Measurements from ENCODE around the gene ALPG.
"Not testable (repeated sequence)": the region's sequence is repeated elsewhere in the genome, so short reads cannot be mapped to it uniquely, and the experiment has no call there.

ALPG gene

DNA sequence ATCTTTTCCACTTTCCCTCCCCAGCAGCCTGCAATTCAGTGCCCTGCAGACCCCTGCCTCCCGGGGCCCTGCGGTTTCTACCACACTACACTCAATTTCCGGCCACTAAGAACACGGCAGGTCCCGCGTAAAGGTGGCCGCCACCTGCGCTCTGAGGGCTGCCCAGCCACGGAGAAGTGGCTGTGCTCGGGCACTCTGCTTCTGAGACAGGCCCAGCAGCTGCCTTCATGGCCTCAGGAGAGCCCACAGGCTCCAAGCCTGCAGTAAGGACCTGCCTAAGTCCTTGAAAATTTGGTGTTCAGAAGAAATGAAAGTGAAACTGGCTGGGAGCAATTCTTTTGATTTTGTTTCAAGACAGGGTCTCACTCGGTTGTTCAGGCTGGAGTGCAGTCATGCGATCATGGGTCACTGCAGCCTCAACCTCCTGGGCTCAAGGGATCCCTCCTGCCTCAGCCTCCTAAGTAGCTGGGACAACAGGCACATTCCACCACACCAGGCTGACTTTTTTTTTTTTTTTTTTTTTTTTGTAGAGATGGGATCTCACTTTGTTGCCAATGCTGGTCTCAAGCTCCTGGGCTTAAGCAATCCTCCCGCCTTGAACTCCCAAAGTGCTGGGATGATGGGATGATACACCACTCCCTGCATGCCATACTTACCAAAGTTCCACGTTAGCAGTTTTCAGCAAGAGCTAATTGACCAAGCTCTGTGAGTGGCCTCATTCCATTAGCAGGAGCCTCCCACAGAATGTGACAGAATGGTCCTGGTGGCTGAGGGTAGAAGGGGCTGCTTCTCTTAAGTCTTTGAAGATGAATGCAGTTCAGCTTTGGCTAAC, 42.6 kb upstream of the ALPG start:
- TF ChIP-seq, protein P1, sequence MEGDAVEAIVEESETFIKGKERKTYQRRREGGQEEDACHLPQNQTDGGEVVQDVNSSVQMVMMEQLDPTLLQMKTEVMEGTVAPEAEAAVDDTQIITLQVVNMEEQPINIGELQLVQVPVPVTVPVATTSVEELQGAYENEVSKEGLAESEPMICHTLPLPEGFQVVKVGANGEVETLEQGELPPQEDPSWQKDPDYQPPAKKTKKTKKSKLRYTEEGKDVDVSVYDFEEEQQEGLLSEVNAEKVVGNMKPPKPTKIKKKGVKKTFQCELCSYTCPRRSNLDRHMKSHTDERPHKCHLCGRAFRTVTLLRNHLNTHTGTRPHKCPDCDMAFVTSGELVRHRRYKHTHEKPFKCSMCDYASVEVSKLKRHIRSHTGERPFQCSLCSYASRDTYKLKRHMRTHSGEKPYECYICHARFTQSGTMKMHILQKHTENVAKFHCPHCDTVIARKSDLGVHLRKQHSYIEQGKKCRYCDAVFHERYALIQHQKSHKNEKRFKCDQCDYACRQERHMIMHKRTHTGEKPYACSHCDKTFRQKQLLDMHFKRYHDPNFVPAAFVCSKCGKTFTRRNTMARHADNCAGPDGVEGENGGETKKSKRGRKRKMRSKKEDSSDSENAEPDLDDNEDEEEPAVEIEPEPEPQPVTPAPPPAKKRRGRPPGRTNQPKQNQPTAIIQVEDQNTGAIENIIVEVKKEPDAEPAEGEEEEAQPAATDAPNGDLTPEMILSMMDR (IDR thresholded peaks at IDR 0.05; ENCODE audit: insufficient read depth, low read length, poor library complexity, severe bottlenecking) = no peak
- TF ChIP-seq EZH2phosphoT487 (conservative IDR thresholded peaks at IDR 0.05; ENCODE audit: low read length) = no peak
- H3K9me2 ChIP-seq (replicated peaks; ENCODE audit: insufficient read depth, low read length) = no peaks in the 10 kb centered on the region
- H4K20me1 ChIP-seq (ENCODE audit: low read depth, low read length) = no peaks in the 10 kb centered on the region
- no peaks in the 10 kb centered on the region for H3K27me3 ChIP-seq (ENCODE audit: low read length)
- H3K4me3 ChIP-seq (ENCODE audit: insufficient read depth, low read length, poor library complexity, severe bottlenecking) = no peak overlapping the region
- H2AFZ ChIP-seq (ENCODE audit: low read depth, low read length, severe bottlenecking) = no peak overlapping the region
- no peaks in the 10 kb centered on the region for H3K79me2 ChIP-seq (ENCODE audit: insufficient read depth, low read length)
- H3K27ac ChIP-seq (ENCODE audit: low read depth, low read length) = no peak overlapping the region
- no peaks in the 10 kb centered on the region for H3K36me3 ChIP-seq (ENCODE audit: low read length)
- H3K4me2 ChIP-seq (ENCODE audit: low read depth, low read length, poor library complexity, severe bottlenecking) = peak overlapping the region; percentile 31
- H3K9me3 ChIP-seq (ENCODE audit: insufficient read depth, low read length) = no peaks in the 10 kb centered on the region
- H3K9ac ChIP-seq (ENCODE audit: low read length) = no peak overlapping the region
- no peaks in the 10 kb centered on the region for H3F3A ChIP-seq (ENCODE audit: insufficient read depth)

DNA sequence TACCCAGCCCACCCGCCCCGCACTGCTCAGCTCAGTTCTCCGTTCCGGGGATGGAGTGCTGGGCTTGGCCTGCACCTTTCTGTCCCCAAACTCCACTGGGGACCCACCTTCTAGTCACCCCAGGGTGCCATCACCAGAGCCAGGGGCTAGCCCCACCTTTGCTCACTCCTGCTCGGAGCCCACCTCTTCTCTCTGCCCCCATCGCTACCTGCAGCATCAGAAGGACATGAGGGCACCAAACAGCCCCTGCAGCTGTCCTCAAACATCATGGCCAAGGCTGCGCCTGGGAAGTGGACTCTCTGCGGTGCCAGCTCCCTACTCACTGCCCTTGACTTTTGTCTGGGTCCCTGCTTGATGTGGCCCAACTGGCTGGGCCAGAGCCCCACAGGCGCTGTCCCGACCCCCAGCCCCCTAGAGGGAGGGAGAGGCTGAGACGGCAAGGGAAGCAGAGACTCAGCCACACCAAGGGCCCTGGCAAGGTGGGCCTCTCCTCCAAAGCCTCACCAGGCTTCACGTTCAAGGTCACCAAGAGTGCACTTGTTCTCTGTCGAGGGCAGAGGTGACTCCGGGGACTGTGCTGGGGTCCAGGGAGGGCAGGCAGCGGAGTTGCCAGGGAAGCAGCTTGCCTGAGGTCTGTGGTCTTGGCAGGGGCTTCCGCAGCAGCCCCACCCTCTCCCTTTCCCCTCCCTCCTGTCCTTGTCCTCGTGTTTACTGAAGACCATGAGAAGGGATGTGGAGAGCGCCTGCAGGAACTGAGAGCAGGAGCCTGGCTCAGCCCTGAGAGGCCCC, 41.6 kb upstream of the ALPG start:
- not testable (repeated sequence) for H4K20me1 ChIP-seq (ENCODE audit: low read depth, low read length); H3K36me3 ChIP-seq (ENCODE audit: low read length); H3K9ac ChIP-seq (ENCODE audit: low read length); H2AFZ ChIP-seq (ENCODE audit: low read depth, low read length, severe bottlenecking); H3K27ac ChIP-seq (ENCODE audit: low read depth, low read length); H3K27me3 ChIP-seq (ENCODE audit: low read length); H3K9me3 ChIP-seq (ENCODE audit: insufficient read depth, low read length); H3K4me2 ChIP-seq (ENCODE audit: low read depth, low read length, poor library complexity, severe bottlenecking); H3K9me2 ChIP-seq (replicated peaks; ENCODE audit: insufficient read depth, low read length); H3F3A ChIP-seq (ENCODE audit: insufficient read depth); H3K4me3 ChIP-seq (ENCODE audit: insufficient read depth, low read length, poor library complexity, severe bottlenecking); H3K79me2 ChIP-seq (ENCODE audit: insufficient read depth, low read length)

DNA sequence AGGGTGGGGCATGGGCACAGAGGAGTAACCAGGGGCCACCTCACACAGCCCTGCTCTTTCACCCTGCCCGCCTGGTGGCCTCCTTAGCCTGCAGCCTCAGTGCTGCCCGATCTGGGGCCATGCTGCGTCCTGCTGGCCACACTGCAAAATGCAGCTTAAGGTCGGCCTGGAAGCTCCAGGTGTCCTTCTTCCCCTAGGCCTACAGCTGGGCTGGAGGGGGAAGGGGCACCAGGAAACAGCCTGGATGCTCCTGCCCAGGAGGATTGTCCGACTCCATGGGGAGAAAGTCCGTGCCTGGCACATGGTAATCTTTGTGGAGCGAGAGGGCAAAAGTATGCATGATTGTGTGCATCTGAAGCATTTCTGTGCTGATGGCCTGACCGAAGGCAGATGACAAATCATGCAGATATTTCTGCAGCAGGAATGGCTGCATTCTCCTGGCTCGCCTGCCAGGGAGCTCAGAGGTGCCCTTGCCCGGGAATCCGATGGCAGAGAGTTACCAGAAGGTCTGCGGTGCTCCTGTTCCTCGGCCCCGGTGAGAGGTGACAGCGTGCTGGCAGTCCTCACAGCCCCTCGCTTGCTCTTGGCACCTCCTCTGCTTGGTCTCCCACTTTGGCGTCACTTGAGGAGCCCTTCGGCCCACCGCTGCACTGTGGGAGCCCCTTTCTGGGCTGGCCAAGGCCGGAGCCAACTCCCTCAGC, 40.9 kb upstream of the ALPG start:
- no peak overlapping the region for H3K4me2 ChIP-seq (ENCODE audit: low read depth, low read length, poor library complexity, severe bottlenecking)
- no peaks in the 10 kb centered on the region for H3K27me3 ChIP-seq (ENCODE audit: low read length)
- H2AFZ ChIP-seq (ENCODE audit: low read depth, low read length, severe bottlenecking) = no peak overlapping the region
- H3K36me3 ChIP-seq (ENCODE audit: low read length) = no peaks in the 10 kb centered on the region
- H4K20me1 ChIP-seq (ENCODE audit: low read depth, low read length) = no peaks in the 10 kb centered on the region
- H3K9me2 ChIP-seq (replicated peaks; ENCODE audit: insufficient read depth, low read length) = no peaks in the 10 kb centered on the region
- H3K9me3 ChIP-seq (ENCODE audit: insufficient read depth, low read length) = no peaks in the 10 kb centered on the region
- H3F3A ChIP-seq (ENCODE audit: insufficient read depth) = no peaks in the 10 kb centered on the region
- no peak overlapping the region for H3K9ac ChIP-seq (ENCODE audit: low read length)
- H3K27ac ChIP-seq (ENCODE audit: low read depth, low read length) = no peak overlapping the region
- TF ChIP-seq EZH2phosphoT487 (conservative IDR thresholded peaks at IDR 0.05; ENCODE audit: low read length) = no peak
- TF ChIP-seq, protein P1 (IDR thresholded peaks at IDR 0.05; ENCODE audit: insufficient read depth, low read length, poor library complexity, severe bottlenecking) = no peak
- no peak overlapping the region for H3K4me3 ChIP-seq (ENCODE audit: insufficient read depth, low read length, poor library complexity, severe bottlenecking)
- no peaks in the 10 kb centered on the region for H3K79me2 ChIP-seq (ENCODE audit: insufficient read depth, low read length)

DNA sequence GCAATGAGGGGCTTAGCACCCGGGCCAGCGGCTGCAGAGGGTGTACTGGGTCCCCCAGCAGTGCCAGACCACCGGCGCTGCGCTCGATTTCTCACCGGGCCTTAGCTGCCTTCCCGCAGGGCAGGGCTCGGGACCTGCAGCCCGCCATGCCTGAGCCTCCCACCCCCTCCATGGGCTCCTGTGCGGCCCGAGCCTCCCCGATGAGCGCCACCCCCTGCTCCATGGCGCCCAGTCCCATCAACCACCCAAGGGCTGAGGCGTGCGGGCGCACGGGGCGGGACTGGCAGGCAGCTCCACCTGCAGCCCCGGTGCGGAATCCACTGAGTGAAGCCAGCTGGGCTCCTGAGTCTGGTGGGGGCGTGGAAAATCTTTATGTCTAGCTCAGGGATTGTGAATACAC, 40.2 kb upstream of the ALPG start:
- H3K9ac ChIP-seq (ENCODE audit: low read length); H3K9me2 ChIP-seq (replicated peaks; ENCODE audit: insufficient read depth, low read length); H3F3A ChIP-seq (ENCODE audit: insufficient read depth); H3K4me3 ChIP-seq (ENCODE audit: insufficient read depth, low read length, poor library complexity, severe bottlenecking); H3K4me2 ChIP-seq (ENCODE audit: low read depth, low read length, poor library complexity, severe bottlenecking); H3K27ac ChIP-seq (ENCODE audit: low read depth, low read length); H3K36me3 ChIP-seq (ENCODE audit: low read length); H4K20me1 ChIP-seq (ENCODE audit: low read depth, low read length); H3K27me3 ChIP-seq (ENCODE audit: low read length); H3K9me3 ChIP-seq (ENCODE audit: insufficient read depth, low read length); H3K79me2 ChIP-seq (ENCODE audit: insufficient read depth, low read length); H2AFZ ChIP-seq (ENCODE audit: low read depth, low read length, severe bottlenecking): not testable (repeated sequence)
